Karpas-422 (cell line): ENCODE data around the gene ARRB1. TPM values are rescaled to one million over a fixed set of nuclear protein-coding genes. Genes with fewer than 3 reads are reported as not detected.

ENCODE experiments used
- DNase-seq: peaks from one replicate; pipeline ENCODE4 v3.0.0-alpha.2; 2015
- H2AFZ ChIP-seq: fragments of 200-600 bp; sonication (generic); 2 replicates; pipeline ENCODE4 v1.6.1; 2014; ENCODE audit warnings: antibody characterized with exemption, low read length, mixed read lengths
- H3K27ac ChIP-seq: fragments of 200-600 bp; sonication (generic); 2 replicates; pipeline ENCODE4 v1.5.1; 2014; ENCODE audit warnings: mild to moderate bottlenecking, low read length, moderate library complexity
- H3K27me3 ChIP-seq: fragments of 200-600 bp; sonication (generic); 2 replicates; pipeline ENCODE4 v1.6.1; 2014; ENCODE audit warnings: low read length, mixed read lengths
- H3K36me3 ChIP-seq: fragments of 200-600 bp; sonication (generic); 2 replicates; pipeline ENCODE4 v1.6.1; 2014; ENCODE audit warnings: low read length, mixed read lengths; ENCODE audit not compliant: insufficient read depth
- H3K4me1 ChIP-seq: fragments of 200-600 bp; sonication (generic); 2 replicates; pipeline ENCODE4 v1.6.1; 2014; ENCODE audit warnings: mild to moderate bottlenecking, low read length, mixed read lengths
- H3K4me2 ChIP-seq: fragments of 200-600 bp; sonication (generic); 2 replicates; pipeline ENCODE4 v1.6.1; 2014; ENCODE audit warnings: low read length, low read depth, mild to moderate bottlenecking; ENCODE audit not compliant: poor library complexity, severe bottlenecking
- H3K4me3 ChIP-seq: fragments of 200-600 bp; sonication (generic); 2 replicates; pipeline ENCODE4 v1.5.1; 2014; ENCODE audit warnings: mild to moderate bottlenecking, antibody characterized with exemption, low read length, mixed read lengths
- H3K79me2 ChIP-seq: fragments of 200-600 bp; sonication (generic); 2 replicates; pipeline ENCODE4 v1.6.1; 2014; ENCODE audit warnings: mild to moderate bottlenecking, low read length, mixed read lengths
- H3K9ac ChIP-seq: fragments of 200-600 bp; sonication (generic); 2 replicates; pipeline ENCODE4 v1.6.0; 2014; ENCODE audit warnings: low read length
- H3K9me2 ChIP-seq: fragments of 200-600 bp; sonication (generic), shearing (Covaris generic); replicated peaks from 2 replicates; pipeline ENCODE4 v1.6.0; 2014; ENCODE audit warnings: mild to moderate bottlenecking, low read length, moderate library complexity; ENCODE audit not compliant: insufficient read depth
- H3K9me3 ChIP-seq: fragments of 300-700, 200-600 bp; sonication (generic); 2 replicates; pipeline ENCODE4 v1.6.1; 2014; ENCODE audit warnings: low read length, mixed read lengths
- H4K20me1 ChIP-seq: fragments of 200-600 bp; sonication (generic); 2 replicates; pipeline ENCODE4 v1.6.1; 2014; ENCODE audit warnings: mild to moderate bottlenecking, antibody characterized with exemption, low read length, low read depth; ENCODE audit not compliant: insufficient read depth
- total RNA-seq: library from RNA; depleted of rRNA; stranded (reverse); fragments of >200 nt; shearing (Covaris generic); gene quantifications from 2 replicates; pipeline ENCODE4 v1.2.3, GENCODE V29; 2014; ENCODE audit warnings: low replicate concordance

Gene ARRB1
- total RNA-seq, 1 experiment from 2014 or later: not detected

GRCh38 chr11:75264971-75265370, 86.5 kb downstream of the ARRB1 start:
- Histone ChIP-seq H2AFZ (no peak overlapping the region), H3K36me3 (no peaks in the 10 kb centered on the region), H3K9ac (no peak overlapping the region), H3K4me2 (no peak overlapping the region), H3K9me3 (no peaks in the 10 kb centered on the region), H3K4me3 (no peak overlapping the region), H4K20me1 (no peaks in the 10 kb centered on the region), H3K9me2 (no peaks in the 10 kb centered on the region), H3K27ac (no peak overlapping the region), H3K79me2 (no peaks in the 10 kb centered on the region), H3K27me3 (no peaks in the 10 kb centered on the region), H3K4me1 (peaks cover 9% of the 10 kb centered on the region)
- DNase-seq: no peak

GRCh38 chr11:75264356-75264755, 87.1 kb downstream of the ARRB1 start:
- Histone ChIP-seq H3K4me3 (no peak overlapping the region), H3K4me1 (peaks cover 9% of the 10 kb centered on the region), H3K4me2 (no peak overlapping the region), H3K79me2 (no peaks in the 10 kb centered on the region), H3K9ac (no peak overlapping the region), H3K27me3 (no peaks in the 10 kb centered on the region), H3K36me3 (no peaks in the 10 kb centered on the region), H4K20me1 (no peaks in the 10 kb centered on the region), H3K9me2 (no peaks in the 10 kb centered on the region), H3K9me3 (no peaks in the 10 kb centered on the region), H2AFZ (no peak overlapping the region), H3K27ac (no peak overlapping the region)
- DNase-seq: no peak

GRCh38 chr11:75263944-75264349, 87.5 kb downstream of the ARRB1 start:
- no peak for DNase-seq
- Histone ChIP-seq H3K4me3 (no peak overlapping the region), H3K27me3 (no peaks in the 10 kb centered on the region), H2AFZ (no peak overlapping the region), H3K9ac (no peak overlapping the region), H3K4me1 (peaks cover 9% of the 10 kb centered on the region), H3K4me2 (no peak overlapping the region), H3K36me3 (no peaks in the 10 kb centered on the region), H3K27ac (no peak overlapping the region), H3K79me2 (no peaks in the 10 kb centered on the region), H3K9me3 (no peaks in the 10 kb centered on the region), H4K20me1 (no peaks in the 10 kb centered on the region), H3K9me2 (no peaks in the 10 kb centered on the region)

- Histone ChIP-seq H3K4me1 (peaks cover 9% of the 10 kb centered on the region), H2AFZ (no peak overlapping the region), H3K9ac (no peak overlapping the region), H4K20me1 (no peaks in the 10 kb centered on the region), H3K4me3 (no peak overlapping the region), H3K9me3 (no peaks in the 10 kb centered on the region), H3K27me3 (no peaks in the 10 kb centered on the region), H3K36me3 (no peaks in the 10 kb centered on the region), H3K4me2 (no peak overlapping the region), H3K9me2 (no peaks in the 10 kb centered on the region), H3K79me2 (no peaks in the 10 kb centered on the region), H3K27ac (no peak overlapping the region)
- no peak for DNase-seq
Measured at GRCh38 chr11:75262961-75263852, 88.3 kb downstream of the ARRB1 start.

GRCh38 chr11:75262436-75262835, 89.0 kb downstream of the ARRB1 start:
- no peaks in the 10 kb centered on the region for H3K9me3 ChIP-seq
- H3K4me1 ChIP-seq: peaks cover 5% of the 10 kb centered on the region
- no peaks in the 10 kb centered on the region for H4K20me1 ChIP-seq

GRCh38 chr11:75261902-75262361, 89.5 kb downstream of the ARRB1 start:
- no peak overlapping the region for H3K27ac ChIP-seq

More at GRCh38 chr11:75262436-75262835, 89.0 kb downstream of the ARRB1 start:
- H3K79me2 ChIP-seq: no peaks in the 10 kb centered on the region
- no peak overlapping the region for H3K4me2 ChIP-seq
- no peak overlapping the region for H3K4me3 ChIP-seq
- no peaks in the 10 kb centered on the region for H3K27me3 ChIP-seq
- H3K9ac ChIP-seq: no peak overlapping the region
- no peaks in the 10 kb centered on the region for H3K9me2 ChIP-seq
- no peaks in the 10 kb centered on the region for H3K36me3 ChIP-seq
- no peak overlapping the region for H3K27ac ChIP-seq
- H2AFZ ChIP-seq: no peak overlapping the region
- no peak for DNase-seq

GRCh38 chr11:75260396-75261170, 90.9 kb downstream of the ARRB1 start:
- no peaks in the 10 kb centered on the region for H3K27me3 ChIP-seq
- no peaks in the 10 kb centered on the region for H3K36me3 ChIP-seq
- H3K79me2 ChIP-seq: no peaks in the 10 kb centered on the region
- H2AFZ ChIP-seq: no peak overlapping the region
- H3K4me2 ChIP-seq: no peak overlapping the region
- no peak for DNase-seq
- no peak overlapping the region for H3K9ac ChIP-seq
- no peak overlapping the region for H3K27ac ChIP-seq
- no peaks in the 10 kb centered on the region for H3K4me1 ChIP-seq
- H3K9me3 ChIP-seq: no peaks in the 10 kb centered on the region
- H4K20me1 ChIP-seq: no peaks in the 10 kb centered on the region
- no peaks in the 10 kb centered on the region for H3K9me2 ChIP-seq
- no peak overlapping the region for H3K4me3 ChIP-seq

More at GRCh38 chr11:75261902-75262361, 89.5 kb downstream of the ARRB1 start:
- no peaks in the 10 kb centered on the region for H3K27me3 ChIP-seq
- H3K36me3 ChIP-seq: no peaks in the 10 kb centered on the region
- no peak overlapping the region for H3K4me2 ChIP-seq
- no peaks in the 10 kb centered on the region for H3K79me2 ChIP-seq
- DNase-seq: no peak
- no peak overlapping the region for H3K9ac ChIP-seq
- H4K20me1 ChIP-seq: no peaks in the 10 kb centered on the region
- H3K9me3 ChIP-seq: no peaks in the 10 kb centered on the region
- peaks cover 5% of the 10 kb centered on the region for H3K4me1 ChIP-seq
- H2AFZ ChIP-seq: no peak overlapping the region
- no peaks in the 10 kb centered on the region for H3K9me2 ChIP-seq
- no peak overlapping the region for H3K4me3 ChIP-seq

- no peak overlapping the region for H3K4me3 ChIP-seq
- H3K4me2 ChIP-seq: no peak overlapping the region
- H3K79me2 ChIP-seq: no peaks in the 10 kb centered on the region
- peaks cover 2% of the 10 kb centered on the region; the same call in 1 of the 2 replicates for H3K9me3 ChIP-seq
- no peak overlapping the region for H2AFZ ChIP-seq
- H3K36me3 ChIP-seq: no peaks in the 10 kb centered on the region
- no peaks in the 10 kb centered on the region for H4K20me1 ChIP-seq
- H3K9ac ChIP-seq: no peak overlapping the region
- H3K27ac ChIP-seq: no peak overlapping the region
- H3K27me3 ChIP-seq: 0 out of 2 replicates have a peak, but pooled peaks cover 2% of the 10 kb centered on the region
- DNase-seq: no peak
- no peaks in the 10 kb centered on the region for H3K4me1 ChIP-seq
- no peaks in the 10 kb centered on the region for H3K9me2 ChIP-seq
Measured at GRCh38 chr11:75254326-75254725, 97.1 kb downstream of the ARRB1 start.
